GM12873 (cell line): ENCODE data around the gene LRRC19.

Experiments
- CTCF ChIP-seq: IDR thresholded peaks from 2 replicates; pipeline ENCODE4 v1.5.1; 2012; ENCODE audit warnings: low read depth, mild to moderate bottlenecking, moderate library complexity, low read length, control low read depth; ENCODE audit not compliant: insufficient read depth; ENCODE audit errors: missing control alignments

Gene LRRC19

DNA sequence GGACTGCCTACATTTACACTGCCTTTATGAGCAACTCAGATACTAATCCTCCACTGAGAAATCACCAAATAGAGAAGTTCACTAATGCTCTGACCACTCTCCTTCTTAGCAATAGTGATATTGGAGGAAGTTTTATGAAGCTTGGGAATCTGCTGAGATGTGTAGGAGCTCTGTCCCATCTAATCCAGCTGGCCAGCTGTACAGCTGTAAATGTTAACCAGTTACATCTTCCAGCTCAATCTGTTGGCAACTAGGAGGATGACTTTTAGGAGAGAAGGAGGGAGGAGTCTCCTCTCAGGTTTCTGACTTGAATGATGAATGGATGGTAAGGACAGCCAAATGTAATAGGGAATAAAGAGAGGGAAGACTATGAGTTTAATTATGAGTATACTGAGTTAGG is 36.3 kb upstream of the LRRC19 start:
- no peak for TF ChIP-seq CTCF

DNA sequence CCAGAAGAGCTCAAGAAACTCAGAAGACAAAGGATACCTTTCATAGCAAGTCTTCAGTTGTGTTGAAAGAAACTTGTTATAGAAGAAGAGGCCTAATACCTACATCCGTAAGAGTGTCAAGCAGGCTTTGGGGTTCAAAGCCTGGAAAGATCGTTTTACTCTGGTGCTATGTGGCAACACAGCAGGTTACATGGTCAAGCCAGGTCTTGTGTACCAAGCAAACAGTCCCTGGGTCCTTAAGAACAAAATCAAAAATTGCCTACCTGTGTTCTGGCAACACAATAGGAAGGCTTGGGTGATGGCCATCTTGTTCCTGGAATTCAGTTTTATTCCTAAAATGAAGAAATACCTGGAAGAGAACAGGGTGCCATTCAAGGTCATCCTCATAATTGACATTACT is 32.0 kb upstream of the LRRC19 start:
- no peak for TF ChIP-seq CTCF

- peak; percentile 74 for TF ChIP-seq CTCF
Observed at GRCh38 chr9:27033815-27034403, 28.4 kb upstream of the LRRC19 start.

DNA sequence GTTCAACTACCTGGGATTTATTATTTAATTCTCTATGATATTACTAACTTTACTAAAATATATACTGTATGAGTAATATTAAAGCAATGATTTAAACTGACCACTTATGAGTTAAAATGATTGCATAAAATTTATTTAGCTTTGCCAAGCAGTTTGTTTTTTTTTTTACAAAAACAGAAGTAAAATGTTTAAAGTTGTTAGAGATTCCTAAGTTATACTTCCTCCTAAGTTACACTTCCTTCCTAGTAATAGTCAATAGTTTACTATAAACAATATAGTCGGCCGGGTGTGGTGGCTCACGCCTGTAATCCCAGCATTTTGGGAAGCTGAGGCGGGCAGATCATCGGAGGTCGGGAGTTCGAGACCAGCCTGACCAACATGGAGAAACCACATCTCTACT is 23.7 kb upstream of the LRRC19 start:
- no peak for TF ChIP-seq CTCF

DNA sequence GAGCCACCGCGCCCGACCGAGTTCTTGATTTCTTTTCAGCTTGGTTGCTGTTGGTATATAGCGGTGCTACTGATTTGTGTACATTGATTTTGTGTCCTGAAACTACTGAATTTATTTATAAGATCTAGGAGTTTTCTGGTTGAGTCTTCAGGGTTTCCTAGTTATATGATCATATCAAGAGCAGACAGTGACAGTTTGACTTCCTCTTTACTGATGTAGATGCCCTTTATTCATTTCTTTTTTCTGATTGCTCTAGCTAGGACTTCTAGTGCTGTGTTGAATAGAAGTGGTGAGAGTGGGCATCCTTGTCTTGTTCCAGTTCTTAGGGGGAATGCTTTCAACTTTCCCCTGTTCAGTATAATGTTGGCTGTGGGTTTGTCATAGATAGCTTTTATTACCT is 17.4 kb upstream of the LRRC19 start:
- TF ChIP-seq CTCF: no peak

- TF ChIP-seq CTCF: no peak
Observed at GRCh38 chr9:27019589-27019988, 14.1 kb upstream of the LRRC19 start.

DNA sequence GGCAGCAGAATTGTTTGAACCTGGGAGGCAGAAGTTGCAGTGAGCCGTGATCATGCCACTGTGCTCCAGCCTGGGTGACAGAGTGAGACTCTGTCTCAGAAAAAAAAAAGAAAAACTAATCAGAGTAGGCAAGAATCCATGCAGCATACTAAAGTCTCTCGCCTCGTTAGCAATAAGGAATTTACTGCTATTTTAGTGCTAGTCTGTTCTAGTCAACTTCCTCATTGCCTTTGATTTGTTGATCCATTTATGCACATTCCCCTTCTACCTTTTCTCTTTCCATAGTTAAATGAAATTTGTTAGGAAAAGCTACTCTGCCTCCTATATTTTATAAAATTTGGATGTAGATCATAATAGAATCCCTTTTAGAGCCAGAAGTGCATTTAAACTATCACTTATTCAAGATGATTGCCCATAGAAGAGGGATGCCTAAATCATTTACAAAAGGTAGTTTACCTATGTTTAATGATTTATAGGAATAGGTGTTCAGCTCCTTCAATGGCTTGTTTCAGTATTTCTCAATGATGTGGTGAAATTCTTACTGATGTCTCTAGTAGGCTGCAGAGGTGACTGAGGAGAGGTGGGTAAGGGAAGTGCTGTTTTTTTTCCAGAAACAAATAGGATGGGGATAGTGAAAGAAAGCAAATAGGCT is 1.9 kb downstream of the LRRC19 start:
- no peak for TF ChIP-seq CTCF

DNA sequence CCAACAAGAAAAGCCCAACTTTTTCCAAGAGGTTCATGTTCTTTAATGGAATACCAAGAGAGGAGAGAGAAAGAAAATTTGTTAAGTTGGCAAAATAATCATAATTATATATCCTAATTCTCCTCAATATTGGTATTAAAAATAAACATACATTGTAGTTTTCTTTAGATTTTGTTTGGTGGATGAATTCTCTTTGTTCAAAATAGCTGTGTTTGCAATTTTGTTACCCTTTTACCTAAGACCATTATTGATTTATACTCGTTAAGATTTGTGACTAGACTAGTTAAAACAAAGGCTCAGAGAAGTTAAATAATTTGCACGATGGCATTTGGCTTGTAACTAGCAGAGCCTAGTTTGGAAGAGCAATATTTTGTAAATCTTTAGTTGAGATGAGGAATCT is 9.7 kb downstream of the LRRC19 start:
- no peak for TF ChIP-seq CTCF
